Activated CD4-positive, CD25-positive, alpha-beta regulatory T cell treated with anti-CD3 and anti-CD28 coated beads, Interleukin-2, amount 50 U/mL, for 72 hours (primary cell): ENCODE measurements around the gene TLE4.

Experiments used
- DNase-seq: peaks from one replicate; pipeline ENCODE4 v3.0.0; 2021

Gene TLE4

GRCh38 chr9:79694208-79694607 lies 122.4 kb downstream of the TLE4 start:
- DNase-seq: no peak

GRCh38 chr9:79694676-79695400 lies 123.1 kb downstream of the TLE4 start:
- DNase-seq: no peak

GRCh38 chr9:79695531-79696175 lies 123.9 kb downstream of the TLE4 start:
- DNase-seq: no peak

- DNase-seq: no peak
Observed at GRCh38 chr9:79698967-79699366, 127.2 kb downstream of the TLE4 start.

- no peak for DNase-seq
Observed at GRCh38 chr9:79699479-79699878, 127.7 kb downstream of the TLE4 start.

GRCh38 chr9:79700607-79701360 lies 129.0 kb downstream of the TLE4 start:
- DNase-seq: no peak

- DNase-seq: no peak
Observed at GRCh38 chr9:79701651-79702050, 129.9 kb downstream of the TLE4 start.

- DNase-seq: no peak
Observed at GRCh38 chr9:79705704-79706103, 133.9 kb downstream of the TLE4 start.

GRCh38 chr9:79706512-79706911 lies 134.7 kb downstream of the TLE4 start:
- no peak for DNase-seq

- DNase-seq: no peak
Observed at GRCh38 chr9:79707589-79707988, 135.8 kb downstream of the TLE4 start.

- no peak for DNase-seq
Observed at GRCh38 chr9:79708541-79708940, 136.8 kb downstream of the TLE4 start.

- DNase-seq: no peak
Observed at GRCh38 chr9:79709743-79710674, 138.2 kb downstream of the TLE4 start.

GRCh38 chr9:79711874-79712273 lies 140.1 kb downstream of the TLE4 start:
- no peak for DNase-seq

- no peak for DNase-seq
Observed at GRCh38 chr9:79719021-79719420, 147.3 kb downstream of the TLE4 start.

GRCh38 chr9:79719989-79720388 lies 148.2 kb downstream of the TLE4 start:
- DNase-seq: no peak

GRCh38 chr9:79731171-79731890 lies 159.6 kb downstream of the TLE4 start:
- DNase-seq: no peak

GRCh38 chr9:79735023-79735779 lies 163.4 kb downstream of the TLE4 start:
- no peak for DNase-seq

GRCh38 chr9:79736051-79736450 lies 164.3 kb downstream of the TLE4 start:
- DNase-seq: no peak

GRCh38 chr9:79741381-79741780 lies 169.6 kb downstream of the TLE4 start:
- no peak for DNase-seq

- DNase-seq: no peak
Observed at GRCh38 chr9:79742110-79742721, 170.5 kb downstream of the TLE4 start.

GRCh38 chr9:79744521-79744920 lies 172.8 kb downstream of the TLE4 start:
- no peak for DNase-seq
